RWPE1 (cell line): Measurements from ENCODE around the gene EPB41L2.

ENCODE experiments used
- CTCF ChIA-PET: fragments of 350-600 bp; sonication (Branson Sonifier 250); formaldehyde crosslinking; extraction: SDS; loops from one replicate; lab custom pipeline; 2021; lab: Yijun Ruan, JAX
- POLR2A ChIA-PET: fragments of 400-600 bp; formaldehyde crosslinking; extraction: SDS; loops from one replicate; lab custom pipeline; 2020; ENCODE audit warnings: antibody characterized with exemption; ENCODE audit not compliant: low non-redundant PET; lab: Yijun Ruan, JAX
- DNase-seq: peaks from one replicate; pipeline ENCODE4 v3.0.0; 2012; ENCODE audit warnings: low spot score
- H3K27ac ChIP-seq: fragments of 450-650 bp; 2 replicates; pipeline ENCODE4 v1.5.1; 2017
- CTCF ChIP-seq: fragments of 450-650 bp; conservative IDR thresholded peaks from 2 replicates; pipeline ENCODE4 v1.5.1; 2017; ENCODE audit warnings: low read depth, mild to moderate bottlenecking

Gene EPB41L2

DNA sequence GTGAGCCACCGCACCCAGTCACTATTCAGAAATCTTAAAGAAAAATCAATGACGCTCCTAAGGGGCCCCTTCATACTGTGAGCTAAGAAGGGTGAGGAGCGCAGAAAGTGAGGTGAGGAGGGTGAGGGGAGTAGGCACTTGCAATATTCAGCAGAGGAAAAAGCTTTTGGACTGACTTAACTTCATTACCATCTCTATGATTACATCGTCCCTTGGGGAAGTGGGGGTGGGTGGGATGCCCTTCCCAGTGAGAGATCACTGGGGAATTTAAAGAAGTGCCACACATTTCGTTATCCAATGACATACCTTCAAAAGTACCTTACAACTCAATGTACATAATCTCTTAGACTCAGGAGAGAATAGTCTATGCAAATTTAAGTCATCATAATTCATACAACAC lies 189.3 kb downstream of the EPB41L2 start:
- no peak for DNase-seq
- POLR2A ChIA-PET, result no interaction called here
- TF ChIP-seq CTCF, result no peak
- CTCF ChIA-PET, result interaction anchor here (1.0 kb wide), 1 partner anchor 10 kb away, joined by 3 read pairs; no protein-coding TSS in a partner anchor
- no peak overlapping the region for H3K27ac ChIP-seq

DNA sequence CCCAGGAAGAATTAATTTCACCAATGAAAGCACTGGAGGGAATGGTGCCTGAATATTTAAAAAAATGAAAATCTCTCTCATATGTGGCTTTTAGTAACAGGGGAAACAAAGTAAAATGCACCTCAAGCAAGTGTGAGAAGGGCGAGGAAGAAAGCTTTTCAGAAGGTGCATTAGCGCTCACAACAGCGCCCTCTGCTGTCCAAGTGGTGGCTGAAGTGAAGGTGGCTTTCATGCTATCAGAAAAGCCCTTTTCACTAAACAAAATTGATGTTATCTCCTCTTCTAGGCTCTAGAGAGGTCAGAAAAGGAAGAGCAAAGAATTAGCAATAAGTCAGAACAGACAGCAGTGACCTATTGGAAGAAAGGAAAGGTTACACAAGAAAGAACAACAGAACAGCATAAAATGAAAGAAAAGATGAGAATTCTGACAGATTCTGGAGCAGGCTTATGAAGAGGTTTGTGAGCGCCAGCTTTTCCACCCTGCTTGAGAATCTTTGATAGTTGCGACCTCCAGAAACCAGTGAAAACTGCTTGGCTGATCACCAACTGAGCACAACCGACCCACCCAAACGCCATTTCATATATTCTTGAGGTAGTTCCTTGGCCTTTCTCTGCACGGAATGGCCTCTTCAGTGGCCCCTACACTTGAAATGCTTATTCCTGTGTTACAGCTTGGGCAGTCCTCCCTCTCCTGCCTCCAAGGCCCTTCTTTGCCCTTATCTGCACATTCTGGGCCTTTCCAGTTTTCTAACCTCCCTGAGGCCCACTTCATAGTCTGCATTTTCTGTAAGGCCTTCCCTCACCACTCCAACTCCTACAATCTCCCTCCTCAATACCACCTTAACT lies 190.6 kb downstream of the EPB41L2 start:
- no peak overlapping the region for H3K27ac ChIP-seq
- ChIA-PET POLR2A (no interaction called here), CTCF (interaction anchor here (0.5 to 1.3 kb wide), 18 partner anchors 10 to 642 kb away, joined by 3 to 6 read pairs (median 4); no protein-coding TSS in a partner anchor)
- TF ChIP-seq CTCF, result peak; percentile 91
- DNase-seq, result peak; percentile 37

- no peak for DNase-seq
- no peak overlapping the region for H3K27ac ChIP-seq
- ChIA-PET POLR2A (no interaction called here), CTCF (interaction anchor here (0.9 kb wide), 1 partner anchor 548 kb away, joined by 3 read pairs; no protein-coding TSS in a partner anchor)
- TF ChIP-seq CTCF, result no peak
Observed at GRCh38 chr6:130870179-130870880, 192.7 kb downstream of the EPB41L2 start.

DNA sequence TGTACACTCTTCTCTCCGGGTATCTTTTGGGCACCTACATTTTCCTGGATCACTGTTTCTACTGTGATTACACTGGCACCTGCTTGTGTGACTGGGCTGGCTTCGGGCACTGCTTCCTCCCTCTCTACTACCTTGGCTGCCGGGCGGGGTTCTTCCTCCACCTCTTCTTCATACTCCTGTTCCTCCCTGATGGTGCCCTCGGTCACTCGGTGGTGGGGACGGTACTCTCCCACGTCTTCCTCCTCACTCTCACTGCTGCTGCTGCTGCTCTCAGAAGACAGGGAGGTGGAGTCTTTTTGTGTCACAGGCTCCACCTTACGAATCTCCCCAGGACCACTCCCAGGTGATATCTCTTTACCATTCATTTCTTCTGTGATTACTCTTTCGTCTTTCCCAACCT lies 193.4 kb downstream of the EPB41L2 start:
- ChIA-PET CTCF (interaction anchor here (0.7 kb wide), 1 partner anchor 123 kb away, joined by 3 read pairs; no protein-coding TSS in a partner anchor), POLR2A (no interaction called here)
- no peak for TF ChIP-seq CTCF
- H3K27ac ChIP-seq, result no peak overlapping the region
- DNase-seq, result no peak

GRCh38 chr6:130865793-130866192 lies 197.3 kb downstream of the EPB41L2 start:
- no peak for DNase-seq
- ChIA-PET POLR2A (no interaction called here), CTCF (no interaction called here)
- H3K27ac ChIP-seq, result no peak overlapping the region
- no peak for TF ChIP-seq CTCF

- no peak overlapping the region for H3K27ac ChIP-seq
- no peak for DNase-seq
- no peak for TF ChIP-seq CTCF
- ChIA-PET POLR2A (no interaction called here), CTCF (no interaction called here)
Observed at GRCh38 chr6:130864344-130864743, 198.7 kb downstream of the EPB41L2 start.
